PC-9 (cell line): ENCODE results near the gene HIVEP2.

ENCODE experiments used
- EZH2 ChIP-seq: fragments of 200-600 bp; sonication (generic); IDR thresholded peaks from 2 replicates; pipeline ENCODE4 v1.8.0; 2017; ENCODE audit warnings: antibody characterized with exemption, low read depth
- TF ChIP-seq, protein P1 (sequence below): fragments of 200-600 bp; sonication (generic); conservative IDR thresholded peaks from 2 replicates; pipeline ENCODE4 v1.6.1; 2017; ENCODE audit warnings: mixed run types, antibody characterized with exemption, mild to moderate bottlenecking, moderate library complexity

DNA sequence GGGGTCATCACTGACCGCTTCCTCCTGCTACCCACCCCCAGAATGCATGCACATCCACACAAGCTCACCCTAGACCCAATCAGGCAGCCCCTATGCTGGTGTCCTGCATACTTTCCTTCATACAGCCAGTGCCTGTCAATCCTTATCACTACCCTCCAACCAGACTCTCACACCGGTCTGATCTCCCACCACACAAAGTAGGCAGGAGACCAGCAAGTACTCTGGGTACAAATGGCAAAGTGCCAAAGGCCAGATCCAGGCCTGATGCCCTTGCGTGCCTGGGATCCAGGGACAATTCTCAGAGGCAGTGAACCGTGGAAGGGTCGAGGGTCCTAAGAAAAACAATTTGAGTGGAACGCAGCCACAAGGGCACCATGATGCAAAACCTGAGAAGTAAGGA is 114.2 kb downstream of the HIVEP2 start:
- TF ChIP-seq, protein P1, sequence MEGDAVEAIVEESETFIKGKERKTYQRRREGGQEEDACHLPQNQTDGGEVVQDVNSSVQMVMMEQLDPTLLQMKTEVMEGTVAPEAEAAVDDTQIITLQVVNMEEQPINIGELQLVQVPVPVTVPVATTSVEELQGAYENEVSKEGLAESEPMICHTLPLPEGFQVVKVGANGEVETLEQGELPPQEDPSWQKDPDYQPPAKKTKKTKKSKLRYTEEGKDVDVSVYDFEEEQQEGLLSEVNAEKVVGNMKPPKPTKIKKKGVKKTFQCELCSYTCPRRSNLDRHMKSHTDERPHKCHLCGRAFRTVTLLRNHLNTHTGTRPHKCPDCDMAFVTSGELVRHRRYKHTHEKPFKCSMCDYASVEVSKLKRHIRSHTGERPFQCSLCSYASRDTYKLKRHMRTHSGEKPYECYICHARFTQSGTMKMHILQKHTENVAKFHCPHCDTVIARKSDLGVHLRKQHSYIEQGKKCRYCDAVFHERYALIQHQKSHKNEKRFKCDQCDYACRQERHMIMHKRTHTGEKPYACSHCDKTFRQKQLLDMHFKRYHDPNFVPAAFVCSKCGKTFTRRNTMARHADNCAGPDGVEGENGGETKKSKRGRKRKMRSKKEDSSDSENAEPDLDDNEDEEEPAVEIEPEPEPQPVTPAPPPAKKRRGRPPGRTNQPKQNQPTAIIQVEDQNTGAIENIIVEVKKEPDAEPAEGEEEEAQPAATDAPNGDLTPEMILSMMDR, result no peak
- no peak for TF ChIP-seq EZH2
